Uterus (tissue), 4 donors: Measurements from ENCODE around the gene MLXIP. TPM values are rescaled to one million over a fixed set of nuclear protein-coding genes. Genes with fewer than 3 reads are reported as not detected.
A peak's percentile ranks its signal among the peaks of the same experiment; 100 is the strongest.

Experiments used
- DNase-seq, 2 donors: peaks; one replicate each; pipeline ENCODE4 v3.0.0-alpha.2; 2019 to 2020
- H3K27ac ChIP-seq, 2 donors: fragments of 200-600 bp; sonication (generic); 1 replicate in 1 of 2; 2 replicates in 1 of 2; pipeline ENCODE4 v1.5.1; 2016 to 2018
- H3K27me3 ChIP-seq, 2 donors: fragments of 200-600 bp; sonication (generic); one replicate each; pipeline ENCODE4 v1.5.1; 2018 to 2019; ENCODE audit warnings: control low read depth in 1 of 2
- H3K36me3 ChIP-seq, 2 donors: fragments of 200-600 bp; sonication (generic); one replicate each; pipeline ENCODE4 v1.5.1; 2019; ENCODE audit warnings: control low read depth in 1 of 2
- H3K4me1 ChIP-seq, 2 donors: fragments of 200-600 bp; sonication (generic); one replicate each; pipeline ENCODE4 v1.5.1; 2018 to 2019; ENCODE audit warnings: control low read depth in 1 of 2
- H3K4me3 ChIP-seq, 2 donors: fragments of 200-600 bp; sonication (generic); 1 replicate in 1 of 2; 2 replicates in 1 of 2; pipeline ENCODE4 v1.5.1; 2018 to 2019; ENCODE audit warnings: mild to moderate bottlenecking in 1 of 2
- H3K9me3 ChIP-seq, 2 donors: fragments of 200-600 bp; sonication (generic); one replicate each; pipeline ENCODE4 v1.5.1; 2019; ENCODE audit warnings: control low read depth in 1 of 2
- POLR2A ChIP-seq, 2 donors: fragments of 450-650 bp; IDR thresholded peaks; one replicate each; pipeline ENCODE4 v1.6.1; 2016; ENCODE audit warnings: antibody characterized with exemption in 2 of 2, mild to moderate bottlenecking in 1 of 2, moderate library complexity in 1 of 2
- intact Hi-C: fragments of 100-400 bp; cut with DNase I; formaldehyde crosslinking; loops from one replicate; pipeline ENCODE4 v1.15.1; 2023; ENCODE audit warnings: low total_unique reads
- total RNA-seq, 4 donors: library from RNA; depleted of rRNA in 3 of 4; stranded (reverse); fragments of >200 nt in 3 of 4; gene quantifications; one replicate each; pipeline versions ENCODE4 v1.1.0 to v1.2.4, GENCODE V29; 2014 to 2023
- TF ChIP-seq, protein P1 (sequence below), 4 experiments: fragments of 200-600 bp in 2 of 4; fragments of 450-650 bp in 2 of 4; sonication (generic) in 2 of 4; IDR thresholded peaks; one replicate each; pipeline ENCODE4 v1.5.1; 2016 to 2019; ENCODE audit warnings: antibody characterized with exemption in 4 of 4, mild to moderate bottlenecking in 2 of 4, moderate library complexity in 1 of 4
- donor health status: DM: yes; HTN: yes; CAD: no.

The MLXIP gene
- total RNA-seq, 4 donors from 2014 or later = 21.5 to 88.7 (median 24.7) TPM

DNA sequence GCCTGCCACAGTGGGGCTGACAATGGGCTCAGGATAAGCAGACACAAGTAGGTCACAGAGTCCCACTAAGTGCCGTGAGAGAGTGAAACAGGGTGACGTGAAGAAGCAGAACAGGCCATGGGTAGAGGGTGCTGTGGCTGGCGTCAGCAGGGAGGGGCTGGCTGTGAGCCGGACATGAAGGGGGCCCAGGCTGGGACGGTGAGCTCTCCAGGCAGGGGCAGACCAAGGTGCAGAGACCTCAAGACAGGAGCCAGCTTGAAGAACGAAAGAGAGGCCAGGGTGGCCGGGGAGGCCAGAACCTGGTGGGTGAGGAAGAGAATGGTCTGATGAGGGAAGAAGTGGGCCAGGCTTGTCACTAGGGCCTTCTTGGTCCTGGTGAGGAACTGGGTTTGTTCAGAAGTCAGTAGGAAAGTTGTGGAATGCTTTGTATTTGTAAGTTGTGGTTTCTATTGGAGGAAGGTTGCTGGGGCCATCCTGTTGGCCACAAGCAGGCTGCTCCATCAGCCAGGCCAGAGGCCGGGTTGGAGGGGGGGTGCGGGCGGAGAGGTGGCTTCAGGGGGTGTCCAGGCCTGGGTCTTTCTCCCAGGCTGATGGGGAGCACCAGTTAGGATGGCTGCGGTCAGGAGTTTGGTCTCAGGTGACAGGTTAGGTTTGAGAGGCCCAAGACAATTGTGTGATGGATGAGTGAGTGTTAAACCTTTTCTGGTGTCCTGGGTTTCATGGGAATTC is 21.4 kb upstream of the MLXIP start:
- intact Hi-C loops = no loop called here
- TF ChIP-seq, protein P1, sequence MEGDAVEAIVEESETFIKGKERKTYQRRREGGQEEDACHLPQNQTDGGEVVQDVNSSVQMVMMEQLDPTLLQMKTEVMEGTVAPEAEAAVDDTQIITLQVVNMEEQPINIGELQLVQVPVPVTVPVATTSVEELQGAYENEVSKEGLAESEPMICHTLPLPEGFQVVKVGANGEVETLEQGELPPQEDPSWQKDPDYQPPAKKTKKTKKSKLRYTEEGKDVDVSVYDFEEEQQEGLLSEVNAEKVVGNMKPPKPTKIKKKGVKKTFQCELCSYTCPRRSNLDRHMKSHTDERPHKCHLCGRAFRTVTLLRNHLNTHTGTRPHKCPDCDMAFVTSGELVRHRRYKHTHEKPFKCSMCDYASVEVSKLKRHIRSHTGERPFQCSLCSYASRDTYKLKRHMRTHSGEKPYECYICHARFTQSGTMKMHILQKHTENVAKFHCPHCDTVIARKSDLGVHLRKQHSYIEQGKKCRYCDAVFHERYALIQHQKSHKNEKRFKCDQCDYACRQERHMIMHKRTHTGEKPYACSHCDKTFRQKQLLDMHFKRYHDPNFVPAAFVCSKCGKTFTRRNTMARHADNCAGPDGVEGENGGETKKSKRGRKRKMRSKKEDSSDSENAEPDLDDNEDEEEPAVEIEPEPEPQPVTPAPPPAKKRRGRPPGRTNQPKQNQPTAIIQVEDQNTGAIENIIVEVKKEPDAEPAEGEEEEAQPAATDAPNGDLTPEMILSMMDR (IDR thresholded peaks at IDR 0.05) = no peak
- TF ChIP-seq POLR2A (IDR thresholded peaks at IDR 0.05) = no peak
- no peak overlapping the region for H3K4me3 ChIP-seq
- H3K27ac ChIP-seq = no peak overlapping the region
- H3K36me3 ChIP-seq = no peaks in the 10 kb centered on the region
- no peak for DNase-seq
- no peaks in the 10 kb centered on the region for H3K27me3 ChIP-seq
- peaks cover 0 to 10% of the 10 kb centered on the region in 2 donors for H3K4me1 ChIP-seq
- no peaks in the 10 kb centered on the region for H3K9me3 ChIP-seq

DNA sequence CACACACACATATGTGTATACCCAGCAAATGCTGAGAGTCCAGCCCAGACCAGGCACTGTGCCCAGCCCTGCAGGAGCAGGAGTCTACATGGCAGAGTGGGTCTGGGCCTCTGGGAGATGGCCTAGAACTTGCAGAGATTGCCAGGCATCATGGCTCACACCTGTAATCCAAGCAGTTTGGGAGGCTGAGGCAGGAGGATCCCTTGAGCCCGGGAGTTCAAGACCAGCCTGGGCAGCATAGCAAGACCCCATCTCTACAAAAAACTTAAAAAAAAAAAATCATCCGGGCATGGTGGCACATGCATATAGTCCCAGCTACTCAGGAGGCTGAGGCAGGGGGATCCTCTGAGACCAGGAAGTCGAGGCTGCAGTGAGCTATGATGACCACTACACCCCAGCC is 20.8 kb upstream of the MLXIP start:
- no peak overlapping the region for H3K4me3 ChIP-seq
- TF ChIP-seq, protein P1 (IDR thresholded peaks at IDR 0.05) = no peak
- no peak for TF ChIP-seq POLR2A (IDR thresholded peaks at IDR 0.05)
- no peaks in the 10 kb centered on the region for H3K36me3 ChIP-seq
- no peaks in the 10 kb centered on the region for H3K9me3 ChIP-seq
- DNase-seq = no peak
- no peak overlapping the region for H3K27ac ChIP-seq
- no peaks in the 10 kb centered on the region for H3K27me3 ChIP-seq
- peaks cover 0 to 16% of the 10 kb centered on the region in 2 donors for H3K4me1 ChIP-seq
- intact Hi-C loops = no loop called here

DNA sequence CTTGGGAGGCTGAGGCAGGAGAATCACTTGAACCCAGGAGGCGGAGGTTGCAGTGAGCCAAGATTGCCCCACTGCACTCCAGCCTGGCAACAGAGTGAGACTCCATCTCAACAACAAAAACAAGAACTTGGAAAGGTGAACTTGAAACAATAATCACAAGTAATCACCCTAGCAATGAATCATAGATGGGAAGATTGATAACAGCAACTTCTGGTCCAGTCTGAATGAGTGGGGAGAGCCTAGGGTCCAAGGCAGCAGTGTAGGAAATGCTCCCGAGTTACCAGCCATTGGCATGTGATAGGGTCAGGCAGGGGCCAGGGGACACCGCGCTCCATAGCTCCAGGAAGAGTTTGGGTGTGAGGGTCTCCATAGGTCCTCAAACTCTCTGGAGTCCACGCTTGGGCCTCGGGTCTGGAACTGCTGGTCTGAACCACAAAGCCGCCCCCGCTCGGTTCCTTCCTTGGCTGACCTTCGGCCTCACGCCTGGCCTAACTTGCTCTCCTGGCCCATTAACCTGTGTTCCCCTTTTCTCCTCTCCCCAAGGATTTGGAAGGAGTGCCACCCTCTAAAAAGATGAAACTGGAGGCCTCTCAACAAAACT is 19.9 kb upstream of the MLXIP start:
- H3K27ac ChIP-seq = no peak overlapping the region
- H3K9me3 ChIP-seq = no peaks in the 10 kb centered on the region
- intact Hi-C loops = no loop called here
- DNase-seq = no peak
- TF ChIP-seq, protein P1 (IDR thresholded peaks at IDR 0.05) = no peak
- no peak for TF ChIP-seq POLR2A (IDR thresholded peaks at IDR 0.05)
- peaks cover 5 to 16% of the 10 kb centered on the region in 2 donors for H3K4me1 ChIP-seq
- no peak overlapping the region for H3K4me3 ChIP-seq
- no peaks in the 10 kb centered on the region for H3K36me3 ChIP-seq
- no peaks in the 10 kb centered on the region for H3K27me3 ChIP-seq

DNA sequence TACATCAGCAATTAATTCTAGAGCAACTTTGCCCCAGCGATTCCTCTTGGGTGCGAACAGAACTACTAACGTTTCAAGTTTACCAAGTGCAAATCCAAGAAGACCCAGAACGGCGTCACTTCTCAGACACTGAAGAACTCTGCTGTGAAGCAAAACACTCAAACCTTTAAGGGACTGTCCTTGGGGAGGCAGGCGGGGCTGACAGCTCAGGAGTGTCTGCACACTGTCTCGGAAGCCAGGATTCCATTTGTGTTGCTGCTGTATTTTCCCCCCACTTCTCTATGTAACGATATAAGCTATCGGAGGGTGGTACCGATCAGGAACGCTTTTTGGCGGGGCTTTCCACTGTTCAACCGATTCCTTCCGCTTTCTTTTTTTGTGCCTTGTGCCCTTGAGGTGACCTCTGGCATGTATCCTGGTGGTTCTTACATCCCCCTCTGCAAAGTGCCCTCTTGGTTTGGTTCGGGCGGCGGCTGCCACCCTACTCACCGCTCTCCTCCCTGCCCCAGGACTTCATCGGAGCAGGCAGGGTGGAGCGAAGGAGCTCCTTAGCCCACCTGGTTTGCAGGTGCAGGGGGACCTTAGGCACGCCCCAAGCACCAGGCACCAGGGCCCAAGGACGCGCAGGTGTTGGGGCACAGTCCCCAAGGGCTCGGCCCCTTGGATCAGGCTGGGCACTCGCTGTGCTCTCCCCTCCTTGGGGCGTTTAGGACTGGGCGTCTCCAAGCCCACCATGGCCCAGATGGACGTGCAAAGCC is 19.2 kb upstream of the MLXIP start:
- no peak for TF ChIP-seq POLR2A (IDR thresholded peaks at IDR 0.05)
- TF ChIP-seq, protein P1 (IDR thresholded peaks at IDR 0.05) = no peak
- Histone ChIP-seq H3K9me3 (no peaks in the 10 kb centered on the region), H3K27me3 (no peaks in the 10 kb centered on the region), H3K27ac (peak overlapping the region; percentile 59 to 88), H3K36me3 (no peaks in the 10 kb centered on the region), H3K4me3 (no peak overlapping the region), H3K4me1 (peaks cover 6 to 16% of the 10 kb centered on the region in 2 donors)
- no peak for DNase-seq
- intact Hi-C loops = no loop called here

DNA sequence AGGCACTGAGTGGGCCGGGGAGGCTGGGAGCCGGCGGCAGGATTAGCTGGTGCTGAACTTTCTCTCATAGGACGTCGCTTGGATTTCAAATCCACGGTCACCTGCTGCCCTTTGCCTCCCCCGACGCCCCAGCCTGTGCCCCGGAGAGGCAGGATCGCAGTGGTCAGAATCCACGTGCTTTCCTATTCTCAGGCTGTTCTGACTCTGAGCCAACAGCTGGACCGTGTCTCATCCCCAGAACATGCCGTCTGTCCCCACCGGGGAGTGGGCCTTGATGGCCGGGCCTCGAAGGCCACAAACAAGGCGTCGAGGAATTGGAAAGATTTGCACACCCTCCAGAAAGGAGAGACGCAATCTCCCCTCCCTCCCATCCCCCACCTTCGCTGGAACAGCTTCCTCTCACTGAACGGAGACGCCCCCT is 18.5 kb upstream of the MLXIP start:
- Histone ChIP-seq H3K27ac (peak overlapping the region; percentile 59 to 88), H3K27me3 (no peaks in the 10 kb centered on the region), H3K4me3 (no peak overlapping the region), H3K36me3 (no peaks in the 10 kb centered on the region), H3K9me3 (no peaks in the 10 kb centered on the region), H3K4me1 (peaks cover 6 to 16% of the 10 kb centered on the region in 2 donors)
- DNase-seq = peak; percentile 54 to 60
- intact Hi-C loops = no loop called here
- TF ChIP-seq POLR2A (IDR thresholded peaks at IDR 0.05) = no peak
- TF ChIP-seq, protein P1 (IDR thresholded peaks at IDR 0.05) = no peak
